A549 treated with RU486 at 1 μM for 4 hours (cell line): ENCODE data around the gene CENPO. TPM values are rescaled to one million over a fixed set of nuclear protein-coding genes. Genes with fewer than 3 reads are reported as not detected.

ENCODE experiments used
- total RNA-seq: library from RNA; stranded (reverse); fragments of 200-300 nt; extraction: Qiagen RNA extraction; gene quantifications from 5 replicates; pipeline ENCODE4 v1.2.3, GENCODE V29; 2022; ENCODE audit warnings: low read depth

CENPO gene
- total RNA-seq, result 43.2 to 55.2 TPM (median 47.0 TPM) in 5 replicates

GRCh38 chr2:24792874-24793760 is at the start of gene CENPO, which contains the start of gene PTRHD1:
CENPO (plus strand) TSS chr2:24793425; CDS start chr2:24793920, 495 bp downstream.
PTRHD1 (minus strand) TSS chr2:24793391; CDS start chr2:24793377, 14 bp downstream.

Other genes starting within 250 kb of the CENPO start
- gene PTRHD1, start within 50 bp of the CENPO start, total RNA-seq, result 43.9 to 79.0 TPM (median 54.0 TPM) in 5 replicates
- gene ADCY3, start 126.8 kb downstream of the CENPO start, total RNA-seq, result 68.6 to 82.8 TPM (median 76.2 TPM) in 5 replicates
- 0.80 to 2.3 TPM (median 1.9 TPM) in 5 replicates for gene DNAJC27, start 178.5 kb downstream of the CENPO start, total RNA-seq
- 11.7 to 14.9 TPM (median 13.9 TPM) in 5 replicates for gene EFR3B, start 248.7 kb downstream of the CENPO start, total RNA-seq